Measurements from ENCODE around the gene RPS15A.

The RPS15A gene

GRCh38 chr16:18789850-18790706, at the start of gene RPS15A:
Gene RPS15A, minus strand, starts transcription at chr16:18790334. Its CDS starts 1,221 bp downstream, at chr16:18789113.
- peak; percentile 91 to 92 for DNase-seq

DNA sequence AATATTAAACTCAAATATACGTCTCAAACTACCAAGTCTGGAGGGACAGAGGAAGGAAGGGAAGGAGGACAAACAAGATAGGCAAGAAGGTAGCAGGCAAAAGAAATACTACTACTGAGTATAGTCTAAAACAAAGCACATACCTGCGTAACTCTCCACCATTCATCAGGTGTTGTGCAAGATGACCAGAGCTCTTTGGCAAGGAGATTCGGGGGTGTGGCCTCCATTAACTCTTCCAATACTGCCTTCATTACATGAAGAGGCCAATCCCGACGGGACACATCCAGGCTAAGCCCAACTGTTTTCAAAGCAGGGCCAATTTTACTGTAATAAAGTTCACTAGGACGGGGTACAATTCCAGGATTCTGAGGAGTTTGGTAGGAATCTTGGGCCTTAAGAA, 49.4 kb upstream of the RPS15A start:
- no peak for DNase-seq

DNA sequence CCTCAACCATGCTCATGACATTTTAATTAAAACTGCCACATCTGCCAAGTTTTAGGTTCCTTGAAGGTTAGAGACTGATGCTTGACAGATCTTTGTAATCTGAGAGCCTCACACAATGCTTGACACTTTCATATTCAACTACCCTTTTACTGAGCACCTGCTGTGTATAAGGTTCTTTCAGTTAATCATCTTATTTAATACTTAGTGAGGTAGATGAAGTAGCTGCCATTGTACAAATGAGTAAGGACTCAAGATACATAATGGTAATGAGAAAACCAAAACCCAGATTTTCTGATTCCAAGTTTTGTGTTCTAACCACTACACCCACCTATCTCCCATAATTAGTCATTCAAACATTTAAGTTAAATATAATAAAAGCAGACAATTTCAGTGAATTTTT, 46.6 kb upstream of the RPS15A start:
- DNase-seq, result no peak

DNA sequence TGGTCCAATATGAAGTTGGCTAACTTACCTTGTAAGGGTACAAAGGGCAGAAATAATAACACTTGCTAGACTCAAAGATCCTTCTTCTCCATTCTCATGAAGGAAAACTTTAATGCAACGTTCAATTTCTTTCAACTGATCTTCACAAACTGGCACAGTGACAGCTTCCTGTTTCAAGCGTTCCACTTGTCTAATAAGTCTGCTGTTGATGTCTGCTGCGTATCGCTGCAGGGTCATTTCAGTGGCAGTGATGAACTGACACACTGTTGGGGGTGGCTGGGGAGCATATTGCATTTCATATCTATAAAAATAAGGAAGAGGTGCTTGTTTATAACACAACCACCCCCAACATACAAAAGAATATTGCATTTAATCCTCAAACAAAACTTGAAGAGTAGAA, 44.7 kb upstream of the RPS15A start:
- DNase-seq, result no peak

GRCh38 chr16:18833707-18834505, 43.8 kb upstream of the RPS15A start:
- no peak for DNase-seq

DNA sequence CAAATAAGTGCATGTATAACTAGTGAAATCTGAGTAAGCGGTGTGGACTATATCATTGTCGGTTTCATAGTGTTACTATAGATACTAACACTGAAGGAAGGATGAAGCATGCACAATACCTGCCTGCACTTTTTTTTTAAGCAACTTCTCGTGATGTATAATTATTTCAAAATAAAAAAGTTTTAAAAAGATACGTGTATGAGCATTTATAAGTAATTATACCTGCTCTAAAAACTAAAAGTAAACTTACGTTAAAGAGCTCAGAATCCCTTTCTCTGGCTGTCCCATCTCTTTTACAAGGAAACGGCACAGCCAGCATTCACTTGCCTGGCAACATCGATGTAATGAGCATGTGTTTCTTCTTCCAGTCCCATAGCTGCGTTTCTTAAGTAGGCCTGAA, 42.5 kb upstream of the RPS15A start:
- no peak for DNase-seq

- no peak for DNase-seq
These were observed 41.9 kb upstream of the RPS15A start for GRCh38 chr16:18832006-18832405.

DNA sequence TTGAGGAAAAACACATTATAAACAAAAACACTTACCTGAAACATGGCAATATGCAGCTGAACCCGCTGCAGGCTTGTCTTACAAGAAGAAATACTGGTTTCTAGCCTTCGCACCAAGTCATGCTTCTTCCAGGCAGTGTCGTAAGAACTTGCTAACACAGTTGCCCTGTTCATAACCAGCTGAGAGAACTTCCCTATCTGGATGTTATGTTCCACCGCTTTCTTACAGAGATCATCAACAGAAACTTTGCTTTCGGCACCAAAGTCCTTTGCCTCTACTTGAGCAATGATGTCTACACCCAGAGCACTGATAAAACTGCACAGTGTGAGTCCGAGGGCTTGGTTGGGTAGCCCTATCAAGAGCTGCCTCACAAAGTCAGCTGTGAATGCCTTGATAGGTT, 39.1 kb upstream of the RPS15A start:
- DNase-seq, result no peak

DNA sequence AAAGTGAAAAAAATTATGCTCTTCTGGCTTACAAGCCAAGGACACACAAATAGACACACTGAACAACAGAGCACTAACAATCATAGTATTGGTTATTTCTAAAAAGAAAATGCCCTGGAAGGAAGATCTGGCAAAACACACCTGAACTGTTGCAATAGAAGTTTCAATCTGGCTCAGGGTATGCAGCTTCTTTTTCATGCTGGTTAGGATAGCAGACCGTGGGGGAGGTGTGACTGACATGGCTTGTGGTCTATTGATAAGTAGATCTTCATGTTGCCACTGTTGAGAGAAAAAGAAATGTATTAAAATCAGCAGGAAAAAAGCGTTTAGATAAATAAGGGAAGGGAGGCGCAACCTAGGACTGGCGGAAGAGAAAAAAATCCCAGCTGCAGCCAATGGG, 37.8 kb upstream of the RPS15A start:
- DNase-seq, result no peak

GRCh38 chr16:18816286-18816685, 26.2 kb upstream of the RPS15A start:
- no peak for DNase-seq

DNA sequence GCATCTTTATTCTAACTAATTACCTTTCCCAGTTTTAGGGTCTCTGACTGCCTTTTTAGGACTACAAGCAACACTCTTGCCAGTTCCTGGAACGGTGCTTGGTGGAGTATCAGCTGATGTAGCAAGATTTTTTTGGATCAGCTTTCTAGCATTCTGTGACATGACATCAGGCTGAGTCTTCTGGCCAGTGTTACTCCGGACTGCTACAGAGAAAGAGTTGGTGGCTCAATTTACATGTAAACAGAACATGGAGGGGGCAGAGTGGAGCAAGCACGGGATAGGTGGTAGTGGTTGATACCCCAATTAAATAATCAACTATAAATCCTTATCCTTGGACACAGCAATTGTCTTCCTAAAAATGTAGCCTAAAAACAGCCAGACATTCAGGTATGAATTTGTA, 21.8 kb upstream of the RPS15A start:
- no peak for DNase-seq

DNA sequence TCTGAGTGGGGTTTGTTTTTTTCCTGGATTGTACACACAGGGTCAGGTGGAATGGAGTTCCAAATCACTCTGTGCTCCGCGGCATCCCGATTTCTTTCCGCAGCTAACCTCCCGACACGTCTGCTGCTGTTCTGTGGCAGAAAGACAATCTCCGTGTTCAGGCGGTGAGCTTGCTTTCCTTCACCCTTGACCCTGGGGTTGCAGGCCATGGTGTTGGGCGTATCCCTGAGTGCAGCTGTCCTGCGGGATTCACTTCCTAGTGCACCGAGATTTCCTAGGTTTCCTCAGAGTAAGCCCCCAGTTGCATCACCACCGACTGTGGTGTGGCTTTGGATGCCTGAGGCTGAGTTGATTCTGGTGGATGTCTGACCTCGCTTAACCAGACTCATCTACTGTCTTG, 19.0 kb upstream of the RPS15A start:
- DNase-seq, result no peak

GRCh38 chr16:18805257-18805773, 15.2 kb upstream of the RPS15A start:
- no peak for DNase-seq

- DNase-seq, result no peak
These were observed 14.4 kb upstream of the RPS15A start for GRCh38 chr16:18804540-18804939.

DNA sequence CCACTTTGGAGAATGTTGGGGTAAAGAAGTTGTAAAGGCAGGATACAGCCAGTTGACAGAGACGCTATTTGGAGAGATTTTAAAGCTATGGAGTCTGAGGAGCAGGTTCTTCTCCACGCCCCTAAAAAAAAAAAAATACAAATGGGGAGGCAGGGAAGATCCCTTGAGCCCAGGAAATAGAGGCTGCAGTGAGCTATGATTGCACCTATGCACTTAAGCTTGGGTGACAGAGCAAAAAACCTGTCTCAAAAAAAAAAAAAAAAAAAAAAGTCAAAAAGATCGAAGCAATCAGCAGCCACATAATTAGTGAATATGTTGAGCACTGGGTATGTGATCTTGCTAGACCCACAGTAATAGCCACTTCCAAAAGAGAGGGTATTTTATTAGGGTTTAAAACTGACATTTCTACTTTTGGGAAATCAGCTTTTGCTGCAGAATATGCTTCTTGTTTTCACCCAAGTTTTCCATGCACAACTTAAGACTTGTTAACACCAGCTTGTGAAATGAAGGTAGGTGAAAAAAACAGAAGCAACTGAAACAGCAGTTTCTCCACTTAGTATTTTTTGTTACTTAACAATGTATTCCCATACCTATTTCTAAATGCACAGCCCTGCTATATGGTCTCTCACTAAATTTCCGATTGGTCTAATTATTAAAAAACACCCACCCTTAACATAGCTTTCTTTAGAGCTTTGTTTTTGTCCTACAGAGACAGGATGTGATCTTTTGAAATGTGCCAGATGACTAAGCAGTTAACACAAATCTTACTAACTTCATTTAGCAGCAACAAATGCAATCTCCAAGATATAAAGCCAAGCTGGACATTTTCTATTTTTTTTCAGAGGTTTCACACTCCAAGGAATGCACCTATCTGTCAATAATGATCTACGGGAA, 13.7 kb upstream of the RPS15A start:
- DNase-seq, result no peak

GRCh38 chr16:18802767-18803343, 12.7 kb upstream of the RPS15A start:
- DNase-seq, result no peak

DNA sequence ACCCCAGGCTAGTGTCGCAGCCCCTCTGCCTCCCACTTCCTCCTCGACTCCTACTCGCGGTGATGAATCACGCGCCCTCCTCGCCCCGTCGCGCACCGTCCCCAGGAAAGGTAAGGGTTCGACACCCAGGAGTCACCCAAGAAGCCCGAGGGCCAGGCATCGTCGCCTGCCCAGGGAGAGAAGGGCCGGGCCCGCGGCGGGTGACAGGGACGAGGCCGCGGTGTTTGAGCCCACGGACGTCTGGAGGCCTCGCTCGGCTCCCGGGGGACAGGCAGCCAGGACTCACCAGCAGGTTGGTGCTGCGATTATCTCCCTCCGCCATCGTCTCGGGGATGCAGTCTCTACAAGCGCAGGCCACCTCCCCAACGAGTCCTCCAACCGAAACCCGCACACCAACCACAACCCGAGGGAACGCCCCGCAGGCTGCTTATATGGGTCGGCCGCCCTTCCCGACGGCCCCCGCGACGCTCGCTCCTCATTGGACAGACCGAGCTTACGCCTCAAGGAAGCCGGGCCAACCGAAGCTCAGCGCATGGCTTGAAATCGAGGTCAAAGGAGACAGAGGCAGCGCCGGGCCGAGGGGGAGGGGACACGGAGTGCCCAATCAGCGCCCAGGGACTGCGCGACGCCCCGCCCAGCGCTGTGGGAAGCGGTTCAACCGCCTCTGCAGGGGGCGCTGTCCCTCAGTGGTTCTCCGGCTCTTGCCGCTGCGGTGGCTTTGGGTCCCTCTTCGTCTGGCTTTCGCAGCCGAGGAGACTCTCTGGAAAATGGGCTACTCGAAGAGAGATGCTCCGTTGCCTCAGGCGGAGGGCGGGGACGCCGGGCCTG, 11.2 kb upstream of the RPS15A start, which contains the start of gene ARL6IP1:
TSS of gene ARL6IP1 (minus strand) at position 405 of the 828 bp plus-strand sequence. CDS start at position 322, 83 bp downstream.
- peak; percentile 97 to 99 for DNase-seq

DNA sequence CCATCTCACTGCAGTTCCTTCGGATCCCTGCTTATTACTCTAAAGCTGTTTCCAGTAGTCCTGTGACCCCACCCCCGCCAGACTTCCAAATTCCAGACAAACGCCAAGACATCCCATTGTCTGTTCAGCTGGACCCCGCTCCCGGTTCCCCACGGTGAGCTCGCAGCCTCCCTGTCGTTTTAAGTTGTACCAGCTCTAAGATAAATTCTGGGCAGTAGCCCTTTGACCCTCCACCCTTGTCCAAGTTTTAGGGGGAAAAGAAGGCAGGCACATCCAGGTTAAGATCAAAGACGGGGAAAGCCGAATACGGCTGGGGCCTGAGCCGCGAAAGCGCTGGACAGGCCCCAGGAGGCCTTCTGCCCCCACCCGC, 10.6 kb upstream of the RPS15A start:
- DNase-seq, result no peak

- DNase-seq, result no peak
These were observed 10.2 kb upstream of the RPS15A start for GRCh38 chr16:18800293-18800692.

DNA sequence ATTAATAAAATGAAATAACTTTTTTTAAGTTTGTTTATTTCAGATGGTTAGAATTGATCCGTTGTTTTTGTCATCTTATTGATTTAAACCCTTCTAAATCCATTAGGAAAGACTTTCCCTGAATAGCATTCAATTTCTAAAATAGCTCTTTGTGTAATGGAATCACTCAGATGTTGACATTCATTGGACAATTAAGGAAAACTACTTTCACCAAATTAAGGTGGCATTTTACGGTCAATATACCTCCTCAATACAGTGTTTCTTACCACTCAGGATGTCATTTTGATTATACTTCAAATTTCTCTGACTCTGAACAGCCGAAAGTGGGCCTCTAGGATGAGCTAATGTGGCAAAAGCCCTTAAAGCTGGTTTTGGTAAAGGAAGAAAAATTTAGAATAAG, 9.4 kb upstream of the RPS15A start:
- no peak for DNase-seq

GRCh38 chr16:18797746-18798145, 7.6 kb upstream of the RPS15A start:
- DNase-seq, result no peak
